ENCODE results near the gene LNX1.

LNX1 gene

DNA sequence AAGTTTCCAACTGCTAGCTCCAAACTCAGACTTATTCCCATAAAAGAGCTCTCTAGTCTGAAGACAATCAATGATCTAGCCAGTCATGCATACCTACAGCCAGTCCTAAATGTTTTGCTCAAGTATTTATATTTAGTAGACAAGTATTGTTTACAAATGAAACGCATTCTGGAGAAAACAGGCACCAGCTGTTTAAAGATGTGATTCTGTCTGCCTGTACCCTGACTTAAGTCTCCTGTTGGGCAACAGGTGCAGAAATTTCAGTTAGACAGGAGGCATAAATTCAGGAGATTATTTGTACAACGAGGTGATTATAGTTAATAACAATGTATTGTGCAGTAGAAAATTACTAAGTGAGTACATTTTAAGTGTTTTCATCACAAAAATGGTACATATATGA is 28.9 kb downstream of the LNX1 start:
- no peaks in the 10 kb centered on the region for H3K36me3 ChIP-seq (ENCODE audit: insufficient read depth, low read length)
- H3K4me1 ChIP-seq (ENCODE audit: insufficient read depth, low read length, poor library complexity, severe bottlenecking), result peaks cover 17% of the 10 kb centered on the region
- H3K9me3 ChIP-seq (ENCODE audit: insufficient read depth, low read depth, low read length), result no peaks in the 10 kb centered on the region
- H3K27me3 ChIP-seq (ENCODE audit: insufficient read depth, low read length, poor library complexity, severe bottlenecking), result no peaks in the 10 kb centered on the region
- H3K9ac ChIP-seq (ENCODE audit: low read depth, low read length, poor library complexity, severe bottlenecking), result no peak overlapping the region
- H3K9me2 ChIP-seq (replicated peaks; ENCODE audit: low read depth, low read length), result no peaks in the 10 kb centered on the region
- no peak overlapping the region for H3K4me3 ChIP-seq (ENCODE audit: low read length, poor library complexity, severe bottlenecking)
- no peaks in the 10 kb centered on the region for H4K20me1 ChIP-seq (ENCODE audit: insufficient read depth, low read length, poor library complexity, severe bottlenecking)
- no peak overlapping the region for H2AFZ ChIP-seq (ENCODE audit: low read length)
- H3F3A ChIP-seq (ENCODE audit: low read depth), result no peaks in the 10 kb centered on the region
- no peak for TF ChIP-seq EZH2phosphoT487 (IDR thresholded peaks at IDR 0.05; ENCODE audit: borderline replicate concordance)
- TF ChIP-seq, protein P1, sequence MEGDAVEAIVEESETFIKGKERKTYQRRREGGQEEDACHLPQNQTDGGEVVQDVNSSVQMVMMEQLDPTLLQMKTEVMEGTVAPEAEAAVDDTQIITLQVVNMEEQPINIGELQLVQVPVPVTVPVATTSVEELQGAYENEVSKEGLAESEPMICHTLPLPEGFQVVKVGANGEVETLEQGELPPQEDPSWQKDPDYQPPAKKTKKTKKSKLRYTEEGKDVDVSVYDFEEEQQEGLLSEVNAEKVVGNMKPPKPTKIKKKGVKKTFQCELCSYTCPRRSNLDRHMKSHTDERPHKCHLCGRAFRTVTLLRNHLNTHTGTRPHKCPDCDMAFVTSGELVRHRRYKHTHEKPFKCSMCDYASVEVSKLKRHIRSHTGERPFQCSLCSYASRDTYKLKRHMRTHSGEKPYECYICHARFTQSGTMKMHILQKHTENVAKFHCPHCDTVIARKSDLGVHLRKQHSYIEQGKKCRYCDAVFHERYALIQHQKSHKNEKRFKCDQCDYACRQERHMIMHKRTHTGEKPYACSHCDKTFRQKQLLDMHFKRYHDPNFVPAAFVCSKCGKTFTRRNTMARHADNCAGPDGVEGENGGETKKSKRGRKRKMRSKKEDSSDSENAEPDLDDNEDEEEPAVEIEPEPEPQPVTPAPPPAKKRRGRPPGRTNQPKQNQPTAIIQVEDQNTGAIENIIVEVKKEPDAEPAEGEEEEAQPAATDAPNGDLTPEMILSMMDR (conservative IDR thresholded peaks at IDR 0.05; ENCODE audit: low read length), result no peak
- no peaks in the 10 kb centered on the region for H3K79me2 ChIP-seq (ENCODE audit: insufficient read depth, low read length)
- H3K4me2 ChIP-seq (ENCODE audit: low read depth, low read length, poor library complexity, severe bottlenecking), result no peak overlapping the region

DNA sequence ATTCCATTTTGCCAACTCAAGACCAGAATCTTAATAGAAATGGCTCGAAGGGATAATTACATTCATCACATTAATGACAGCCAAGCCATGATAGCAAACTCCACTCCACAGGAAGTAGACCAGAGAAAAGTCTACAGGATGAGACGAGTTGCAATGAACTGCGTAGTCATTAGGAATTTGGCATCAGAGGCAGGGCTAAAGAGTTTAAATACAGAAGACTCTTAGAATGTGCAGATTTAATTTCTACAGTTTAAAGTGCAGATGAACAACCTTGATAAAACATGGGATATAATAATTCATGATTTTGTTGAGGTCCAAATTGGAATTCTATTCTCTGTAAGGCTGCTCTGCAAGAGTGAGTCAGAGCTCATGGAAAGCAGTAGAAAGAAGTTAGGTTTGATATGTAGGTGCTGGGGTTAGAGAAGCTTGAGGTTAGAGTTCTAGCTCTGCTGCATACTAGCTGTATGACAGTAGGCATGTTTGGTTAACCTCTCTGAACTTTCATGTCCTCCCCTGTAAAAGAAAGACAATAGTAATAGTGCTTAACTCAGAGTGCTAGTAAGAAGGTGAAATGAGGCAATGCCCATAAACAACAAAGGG is 32.2 kb downstream of the LNX1 start:
- H3K36me3 ChIP-seq (ENCODE audit: insufficient read depth, low read length), result no peaks in the 10 kb centered on the region
- H3K9ac ChIP-seq (ENCODE audit: low read depth, low read length, poor library complexity, severe bottlenecking), result no peak overlapping the region
- H3K27me3 ChIP-seq (ENCODE audit: insufficient read depth, low read length, poor library complexity, severe bottlenecking), result no peaks in the 10 kb centered on the region
- H2AFZ ChIP-seq (ENCODE audit: low read length), result no peak overlapping the region
- H3K79me2 ChIP-seq (ENCODE audit: insufficient read depth, low read length), result no peaks in the 10 kb centered on the region
- no peak overlapping the region for H3K4me2 ChIP-seq (ENCODE audit: low read depth, low read length, poor library complexity, severe bottlenecking)
- H3K9me3 ChIP-seq (ENCODE audit: insufficient read depth, low read depth, low read length), result no peaks in the 10 kb centered on the region
- no peaks in the 10 kb centered on the region for H3K9me2 ChIP-seq (replicated peaks; ENCODE audit: low read depth, low read length)
- no peak for TF ChIP-seq EZH2phosphoT487 (IDR thresholded peaks at IDR 0.05; ENCODE audit: borderline replicate concordance)
- H4K20me1 ChIP-seq (ENCODE audit: insufficient read depth, low read length, poor library complexity, severe bottlenecking), result no peaks in the 10 kb centered on the region
- peaks cover 23% of the 10 kb centered on the region for H3K4me1 ChIP-seq (ENCODE audit: insufficient read depth, low read length, poor library complexity, severe bottlenecking)
- no peak overlapping the region for H3K4me3 ChIP-seq (ENCODE audit: low read length, poor library complexity, severe bottlenecking)
- no peaks in the 10 kb centered on the region for H3F3A ChIP-seq (ENCODE audit: low read depth)

DNA sequence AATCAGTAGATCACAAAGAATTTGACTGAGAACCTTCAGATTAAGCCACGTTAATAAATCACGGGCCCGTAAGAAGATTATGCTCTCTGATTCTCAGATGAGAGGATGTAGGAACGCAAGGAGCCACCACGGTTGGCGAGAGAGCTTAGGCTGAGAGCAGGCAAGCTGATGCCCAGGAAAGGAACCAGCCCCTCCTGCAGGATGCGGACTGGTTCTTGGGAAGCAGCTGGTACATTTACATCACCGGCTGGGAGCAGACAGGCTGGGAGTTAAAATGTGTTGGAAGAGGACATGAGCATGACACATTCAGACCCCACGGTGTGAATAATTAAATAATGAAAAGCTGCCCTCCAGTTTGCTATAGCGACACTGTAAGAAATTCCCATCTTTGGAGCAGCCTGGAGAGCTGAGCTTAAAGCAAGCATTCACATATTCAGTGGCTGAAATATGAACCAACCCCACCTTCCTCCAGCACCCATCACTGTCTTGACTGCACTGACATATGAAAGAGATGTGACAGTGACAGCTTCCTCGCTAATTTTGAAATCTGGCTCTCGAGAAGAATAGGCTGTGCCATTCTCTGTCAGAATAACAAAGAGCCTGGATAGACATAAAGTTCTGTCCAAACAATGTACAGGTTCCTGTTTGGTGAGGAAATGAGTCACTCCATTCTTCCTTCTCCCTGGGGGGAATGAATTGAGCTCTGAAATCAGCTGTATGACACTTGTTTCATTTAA is 33.1 kb downstream of the LNX1 start:
- no peak overlapping the region for H3K4me3 ChIP-seq (ENCODE audit: low read length, poor library complexity, severe bottlenecking)
- TF ChIP-seq, protein P1 (conservative IDR thresholded peaks at IDR 0.05; ENCODE audit: low read length), result no peak
- TF ChIP-seq EZH2phosphoT487 (IDR thresholded peaks at IDR 0.05; ENCODE audit: borderline replicate concordance), result no peak
- H3K9me3 ChIP-seq (ENCODE audit: insufficient read depth, low read depth, low read length), result no peaks in the 10 kb centered on the region
- peak overlapping the region; percentile 79 for H2AFZ ChIP-seq (ENCODE audit: low read length)
- peak overlapping the region; percentile 23 for H3K4me2 ChIP-seq (ENCODE audit: low read depth, low read length, poor library complexity, severe bottlenecking)
- no peaks in the 10 kb centered on the region for H3K36me3 ChIP-seq (ENCODE audit: insufficient read depth, low read length)
- H3F3A ChIP-seq (ENCODE audit: low read depth), result no peaks in the 10 kb centered on the region
- no peaks in the 10 kb centered on the region for H4K20me1 ChIP-seq (ENCODE audit: insufficient read depth, low read length, poor library complexity, severe bottlenecking)
- peaks cover 23% of the 10 kb centered on the region for H3K4me1 ChIP-seq (ENCODE audit: insufficient read depth, low read length, poor library complexity, severe bottlenecking)
- peak overlapping the region; percentile 20 for H3K9ac ChIP-seq (ENCODE audit: low read depth, low read length, poor library complexity, severe bottlenecking)
- no peaks in the 10 kb centered on the region for H3K27me3 ChIP-seq (ENCODE audit: insufficient read depth, low read length, poor library complexity, severe bottlenecking)
- H3K9me2 ChIP-seq (replicated peaks; ENCODE audit: low read depth, low read length), result no peaks in the 10 kb centered on the region
- no peaks in the 10 kb centered on the region for H3K79me2 ChIP-seq (ENCODE audit: insufficient read depth, low read length)

All from Loucy (cell line).